Panc1 (cell line): ENCODE data around the gene STARD5.

Source experiments
- CTCF ChIP-seq: fragments of 450-650 bp; IDR thresholded peaks from 2 replicates; pipeline ENCODE4 v1.5.1; 2017; ENCODE audit warnings: mild to moderate bottlenecking
- POLR2AphosphoS5 ChIP-seq: IDR thresholded peaks from 2 replicates; pipeline ENCODE4 v1.6.1; 2012; ENCODE audit warnings: mild to moderate bottlenecking, low read depth, low read length, moderate library complexity

- TF ChIP-seq POLR2AphosphoS5 (no peak), CTCF (no peak)
These were observed 33.3 kb upstream of the STARD5 start for GRCh38 chr15:81357180-81357686.
